Glutamatergic neuron (in vitro differentiated cells): ENCODE data around the gene RTN4IP1. TPM values are rescaled to one million over a fixed set of nuclear protein-coding genes. Genes with fewer than 3 reads are reported as not detected.

Experiments used
- DNase-seq: peaks from one replicate; pipeline ENCODE4 v3.0.0; 2022
- H3K27ac Mint-ChIP-seq: one replicate; pipeline ENCODE4 v1.8.0; 2020; ENCODE audit warnings: mild to moderate bottlenecking, mixed read lengths, inconsistent platforms; ENCODE audit not compliant: unreplicated experiment
- H3K27me3 Mint-ChIP-seq: one replicate; pipeline ENCODE4 v1.8.0; 2020; ENCODE audit warnings: mild to moderate bottlenecking, moderate library complexity, mixed read lengths, inconsistent platforms; ENCODE audit not compliant: unreplicated experiment
- H3K36me3 Mint-ChIP-seq: one replicate; pipeline ENCODE4 v1.8.0; 2020; ENCODE audit warnings: mild to moderate bottlenecking, mixed read lengths, inconsistent platforms; ENCODE audit not compliant: unreplicated experiment
- H3K4me1 Mint-ChIP-seq: one replicate; pipeline ENCODE4 v1.8.0; 2020; ENCODE audit warnings: mild to moderate bottlenecking, low read depth, mixed read lengths, inconsistent platforms; ENCODE audit not compliant: unreplicated experiment
- H3K4me3 Mint-ChIP-seq: one replicate; pipeline ENCODE4 v1.8.0; 2020; ENCODE audit warnings: mild to moderate bottlenecking, mixed read lengths, inconsistent platforms; ENCODE audit not compliant: unreplicated experiment
- H3K9me3 Mint-ChIP-seq: one replicate; pipeline ENCODE4 v1.8.0; 2020; ENCODE audit warnings: mild to moderate bottlenecking, moderate library complexity, mixed read lengths, inconsistent platforms; ENCODE audit not compliant: unreplicated experiment
- total RNA-seq: library from RNA; stranded (reverse); fragmentation: NEBNext Ultra II Directional; extraction: Animal tissue kit (Norgen Biotek cat#: 25700); gene quantifications from one replicate; pipeline ENCODE4 v1.2.1, GENCODE V29; 2021; ENCODE audit not compliant: unreplicated experiment
- TF ChIP-seq, protein P1 (sequence below): fragments of 200-600 bp; sonication (generic); IDR thresholded peaks from one replicate; pipeline ENCODE4 v1.5.0; 2021; ENCODE audit not compliant: partially characterized antibody, unreplicated experiment

Gene RTN4IP1
- total RNA-seq, 1 donor from 2014 or later: 4.7 TPM

DNA sequence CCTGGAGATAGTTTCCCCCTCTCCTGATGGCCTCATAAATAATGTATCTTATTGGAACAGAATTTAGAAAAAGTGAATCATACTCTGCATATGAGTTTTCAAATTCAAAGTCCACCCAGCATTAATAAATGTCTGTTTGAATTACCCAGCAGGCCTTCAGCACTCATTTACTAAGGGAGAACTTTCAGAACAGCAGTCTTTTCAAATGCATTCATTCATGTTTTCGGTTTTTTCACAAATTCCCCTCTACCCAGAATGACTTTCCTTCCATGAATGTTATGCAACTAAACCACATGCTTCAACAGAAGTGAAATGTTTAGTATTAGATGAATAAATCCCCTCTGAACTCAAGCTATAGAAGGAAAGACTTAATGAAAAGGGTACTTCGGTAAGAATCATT, 92.4 kb downstream of the RTN4IP1 start:
- Mint-ChIP-seq H3K27me3 (no peaks in the 10 kb centered on the region), H3K9me3 (no peaks in the 10 kb centered on the region), H3K36me3 (no peaks in the 10 kb centered on the region), H3K4me1 (peaks cover 8% of the 10 kb centered on the region), H3K27ac (no peak overlapping the region), H3K4me3 (no peak overlapping the region)
- TF ChIP-seq, protein P1, sequence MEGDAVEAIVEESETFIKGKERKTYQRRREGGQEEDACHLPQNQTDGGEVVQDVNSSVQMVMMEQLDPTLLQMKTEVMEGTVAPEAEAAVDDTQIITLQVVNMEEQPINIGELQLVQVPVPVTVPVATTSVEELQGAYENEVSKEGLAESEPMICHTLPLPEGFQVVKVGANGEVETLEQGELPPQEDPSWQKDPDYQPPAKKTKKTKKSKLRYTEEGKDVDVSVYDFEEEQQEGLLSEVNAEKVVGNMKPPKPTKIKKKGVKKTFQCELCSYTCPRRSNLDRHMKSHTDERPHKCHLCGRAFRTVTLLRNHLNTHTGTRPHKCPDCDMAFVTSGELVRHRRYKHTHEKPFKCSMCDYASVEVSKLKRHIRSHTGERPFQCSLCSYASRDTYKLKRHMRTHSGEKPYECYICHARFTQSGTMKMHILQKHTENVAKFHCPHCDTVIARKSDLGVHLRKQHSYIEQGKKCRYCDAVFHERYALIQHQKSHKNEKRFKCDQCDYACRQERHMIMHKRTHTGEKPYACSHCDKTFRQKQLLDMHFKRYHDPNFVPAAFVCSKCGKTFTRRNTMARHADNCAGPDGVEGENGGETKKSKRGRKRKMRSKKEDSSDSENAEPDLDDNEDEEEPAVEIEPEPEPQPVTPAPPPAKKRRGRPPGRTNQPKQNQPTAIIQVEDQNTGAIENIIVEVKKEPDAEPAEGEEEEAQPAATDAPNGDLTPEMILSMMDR: no peak
- no peak for DNase-seq

DNA sequence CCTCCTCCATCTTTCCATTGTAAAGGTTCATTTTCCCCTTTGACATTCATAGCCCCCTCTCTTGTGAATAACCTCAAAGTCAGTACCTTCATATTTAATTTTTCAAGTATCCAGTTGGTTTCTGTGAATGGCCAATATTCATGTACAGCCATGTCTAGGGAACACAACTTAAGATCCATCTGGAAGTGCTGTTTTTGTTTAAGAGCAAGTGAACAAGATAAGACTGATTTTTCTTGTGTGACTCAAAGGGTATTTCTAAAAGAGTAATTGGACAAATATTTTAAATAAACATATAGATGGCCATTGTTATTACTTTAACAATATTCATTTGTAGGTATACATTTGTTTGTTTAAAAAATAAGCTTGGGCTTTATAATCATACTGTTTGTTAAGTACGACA, 92.9 kb downstream of the RTN4IP1 start:
- no peaks in the 10 kb centered on the region for H3K36me3 Mint-ChIP-seq
- peaks cover 8% of the 10 kb centered on the region for H3K4me1 Mint-ChIP-seq
- no peaks in the 10 kb centered on the region for H3K27me3 Mint-ChIP-seq
- no peak overlapping the region for H3K27ac Mint-ChIP-seq
- H3K9me3 Mint-ChIP-seq: no peaks in the 10 kb centered on the region
- no peak for DNase-seq
- TF ChIP-seq, protein P1: no peak
- H3K4me3 Mint-ChIP-seq: no peak overlapping the region

DNA sequence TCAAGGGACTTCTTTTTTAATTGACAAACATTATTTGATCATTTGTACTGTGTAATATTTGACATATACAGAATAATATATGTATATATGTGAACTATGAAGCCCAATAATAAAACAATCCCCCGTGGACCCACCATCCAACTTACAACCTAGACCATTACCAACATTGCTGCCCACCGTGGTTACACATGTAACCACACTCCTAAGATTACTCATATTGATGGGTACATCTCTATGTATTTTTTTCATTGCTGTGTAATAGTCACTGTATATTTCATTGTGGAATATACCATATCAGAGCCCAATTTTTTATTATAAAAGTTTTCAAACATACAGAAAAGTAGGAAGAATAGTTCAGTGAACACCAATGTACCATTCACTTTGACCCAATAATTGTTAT, 94.3 kb downstream of the RTN4IP1 start:
- DNase-seq: no peak
- H3K4me3 Mint-ChIP-seq: no peak overlapping the region
- H3K27me3 Mint-ChIP-seq: no peaks in the 10 kb centered on the region
- TF ChIP-seq, protein P1: no peak
- H3K4me1 Mint-ChIP-seq: peaks cover 7% of the 10 kb centered on the region
- no peaks in the 10 kb centered on the region for H3K36me3 Mint-ChIP-seq
- H3K27ac Mint-ChIP-seq: no peak overlapping the region
- H3K9me3 Mint-ChIP-seq: no peaks in the 10 kb centered on the region

DNA sequence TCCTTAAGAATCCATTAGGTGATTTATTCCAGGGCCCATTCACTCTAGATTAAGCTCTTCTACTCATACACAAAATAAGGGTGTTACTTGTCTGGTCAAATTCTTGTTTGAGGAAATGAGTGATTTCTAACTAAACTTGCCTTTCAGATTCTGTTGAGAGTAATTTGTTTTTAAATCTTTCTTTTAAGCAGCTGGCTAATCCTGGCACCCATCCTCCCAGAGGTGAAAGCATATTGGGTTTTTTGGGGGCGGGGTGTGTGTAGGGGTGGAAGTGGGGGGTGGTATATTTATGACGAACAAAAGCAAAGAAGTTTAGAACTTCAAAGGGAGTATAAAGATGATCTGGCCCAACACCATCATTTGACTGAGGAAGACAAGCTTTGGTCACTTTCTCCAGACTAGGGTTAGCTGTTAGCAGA, 94.7 kb downstream of the RTN4IP1 start:
- Mint-ChIP-seq H3K4me1 (peaks cover 4% of the 10 kb centered on the region), H3K27me3 (no peaks in the 10 kb centered on the region), H3K4me3 (no peak overlapping the region), H3K9me3 (no peaks in the 10 kb centered on the region), H3K36me3 (no peaks in the 10 kb centered on the region), H3K27ac (no peak overlapping the region)
- TF ChIP-seq, protein P1: no peak
- DNase-seq: no peak

DNA sequence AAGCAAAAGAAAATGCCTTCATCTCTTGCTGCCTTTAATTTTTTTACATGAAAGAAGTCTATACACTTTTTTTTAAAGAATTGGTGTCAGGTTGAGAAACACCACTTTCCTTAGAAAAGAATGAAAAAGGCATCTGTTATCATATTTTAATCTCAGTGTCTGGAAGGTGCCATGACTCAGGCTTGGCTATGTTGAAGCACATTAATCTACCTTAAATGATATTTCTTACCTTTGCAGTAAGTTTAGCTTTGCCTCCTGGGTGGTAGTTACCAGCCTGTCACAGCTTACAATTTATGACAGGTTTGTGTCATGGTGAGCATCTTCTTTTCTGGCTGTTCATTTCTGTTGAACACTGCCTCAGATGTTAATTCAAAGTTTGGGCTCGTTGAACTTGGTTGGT, 95.3 kb downstream of the RTN4IP1 start:
- Mint-ChIP-seq H3K9me3 (no peaks in the 10 kb centered on the region), H3K27ac (no peak overlapping the region), H3K36me3 (no peaks in the 10 kb centered on the region), H3K27me3 (no peaks in the 10 kb centered on the region), H3K4me1 (no peaks in the 10 kb centered on the region), H3K4me3 (no peak overlapping the region)
- TF ChIP-seq, protein P1: no peak
- DNase-seq: no peak
